ENCODE results near the gene BICRA.
"Not testable (repeated sequence)": the region's sequence is repeated elsewhere in the genome, so short reads cannot be mapped to it uniquely, and the experiment has no call there.

The BICRA gene

GRCh38 chr19:47631681-47632446, 22.9 kb downstream of the BICRA start:
- no peak for DNase-seq

GRCh38 chr19:47633517-47633916, 24.6 kb downstream of the BICRA start:
- DNase-seq, result no peak

- DNase-seq, result no peak
Measured at GRCh38 chr19:47633996-47634395, 25.1 kb downstream of the BICRA start.

GRCh38 chr19:47635152-47635754, 26.3 kb downstream of the BICRA start:
- DNase-seq, result not testable (repeated sequence)

- DNase-seq, result no peak
Measured at GRCh38 chr19:47637550-47637949, 28.6 kb downstream of the BICRA start.

GRCh38 chr19:47641891-47642485, 33.1 kb downstream of the BICRA start:
- DNase-seq, result no peak

DNA sequence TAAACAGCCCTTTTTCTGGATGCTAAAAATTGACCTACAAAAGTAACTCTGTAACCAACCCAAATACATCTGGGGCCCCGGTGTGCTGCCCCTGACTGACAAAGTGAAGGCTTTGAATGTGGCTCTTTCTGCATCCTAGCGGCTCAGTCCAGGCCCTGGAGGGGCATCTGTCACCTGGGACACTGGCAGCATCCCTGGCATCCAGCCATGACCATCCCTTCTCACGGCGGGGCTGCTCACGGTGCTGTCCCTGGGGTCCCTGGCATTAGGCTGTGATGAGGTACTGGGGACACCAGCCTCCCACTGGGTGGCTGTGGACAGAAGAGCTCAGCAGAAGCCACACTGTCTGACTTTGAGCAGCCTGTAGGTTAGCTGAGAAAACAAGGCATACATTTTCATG, 34.3 kb downstream of the BICRA start:
- no peak for DNase-seq

DNA sequence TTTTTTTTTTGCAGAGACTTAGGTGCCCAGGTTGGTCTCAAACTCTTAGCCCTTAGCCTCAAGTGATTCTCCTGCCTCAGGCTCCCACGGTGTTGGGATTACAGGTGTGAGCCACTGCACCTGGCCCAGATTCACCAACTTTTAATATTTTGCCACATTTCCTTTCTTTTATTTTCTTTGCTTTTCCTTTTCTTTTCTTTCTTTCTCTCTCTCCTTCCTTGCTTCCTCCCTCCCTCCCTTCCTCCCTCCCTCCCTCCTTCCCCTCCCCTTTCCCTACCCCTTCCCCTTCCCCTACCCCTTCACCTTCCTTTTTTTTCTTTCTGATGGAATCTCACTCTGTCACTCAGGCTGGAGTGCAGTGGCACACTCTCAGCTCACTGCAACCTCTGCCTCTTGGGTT, 35.3 kb downstream of the BICRA start:
- DNase-seq, result no peak

DNA sequence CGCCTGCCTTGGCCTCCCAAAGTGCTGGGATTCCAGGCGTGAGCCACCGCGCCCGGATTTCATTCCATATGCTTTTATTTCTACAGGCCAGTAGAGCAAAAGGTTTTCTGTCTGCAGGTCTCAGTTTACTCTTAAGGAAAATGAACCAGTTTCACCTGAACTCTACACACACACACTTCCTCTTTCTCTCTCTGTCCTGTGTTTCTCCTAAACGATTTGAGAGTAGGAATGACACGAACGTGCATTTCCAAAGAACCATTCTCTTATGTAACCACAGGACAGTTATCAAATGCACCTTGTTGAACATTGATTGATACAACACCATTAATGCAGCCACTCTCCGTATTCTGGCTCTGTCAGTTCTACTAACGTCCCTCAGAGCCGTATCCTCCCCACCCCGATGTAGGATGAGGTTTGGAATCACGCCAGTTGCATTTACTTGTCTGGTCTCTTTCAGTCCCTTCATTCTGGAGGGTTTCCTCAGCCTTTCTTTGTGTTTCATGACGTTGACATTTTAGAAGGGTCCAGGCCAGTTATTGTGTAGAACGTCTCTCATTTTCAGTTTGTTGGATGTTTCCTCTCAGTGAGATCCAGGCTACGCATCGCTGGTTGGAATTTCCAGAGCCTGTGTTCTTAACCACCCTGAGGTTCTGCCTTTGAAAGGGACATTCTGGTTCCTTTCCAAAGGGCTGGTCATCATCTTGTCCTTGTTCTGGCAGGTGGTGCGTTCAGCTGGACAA, 36.0 kb downstream of the BICRA start:
- no peak for DNase-seq

DNA sequence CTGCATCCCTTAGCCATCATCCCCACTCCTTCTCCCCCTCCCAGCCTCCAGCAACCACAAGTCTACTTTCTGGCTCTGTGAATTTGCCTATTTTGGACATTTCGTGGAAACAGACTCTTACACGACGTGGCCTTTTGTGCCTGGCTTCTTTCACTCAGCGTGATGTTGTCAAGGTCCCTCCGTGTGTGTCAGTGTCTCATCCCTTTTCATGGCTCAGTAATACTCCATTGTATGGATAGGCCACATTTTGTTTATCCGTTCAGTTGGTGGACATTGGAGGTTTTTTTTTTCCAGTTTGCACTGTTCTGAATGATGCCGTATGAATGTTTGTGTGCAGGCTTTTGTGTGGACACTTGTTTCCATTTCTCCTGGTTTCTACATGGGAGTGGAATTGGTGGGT, 38.0 kb downstream of the BICRA start:
- DNase-seq, result no peak

DNA sequence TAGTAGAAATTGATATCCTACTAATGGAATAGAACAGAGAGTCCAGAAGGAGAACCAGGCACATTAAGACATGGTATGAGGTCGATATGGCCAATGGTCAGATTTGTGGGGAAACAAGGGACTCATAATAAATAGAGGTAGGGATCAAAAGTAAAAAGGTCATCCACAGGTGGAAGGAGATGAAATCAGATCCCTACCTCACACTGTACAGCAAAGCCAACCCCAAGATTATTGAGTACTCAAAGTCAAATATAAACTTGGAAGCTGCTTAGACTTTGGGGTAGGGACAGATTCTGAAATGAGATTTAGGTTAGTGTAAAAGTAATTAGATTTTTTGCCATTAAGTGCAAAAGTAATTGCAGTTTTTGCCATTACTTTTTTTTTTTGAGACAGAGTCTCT, 40.7 kb downstream of the BICRA start:
- no peak for DNase-seq

GRCh38 chr19:47650700-47651099, 41.8 kb downstream of the BICRA start:
- DNase-seq, result no peak

- no peak for DNase-seq
Measured at GRCh38 chr19:47651132-47651531, 42.2 kb downstream of the BICRA start.

- no peak for DNase-seq
Measured at GRCh38 chr19:47651691-47652090, 42.8 kb downstream of the BICRA start.

- no peak for DNase-seq
Measured at GRCh38 chr19:47652285-47652684, 43.4 kb downstream of the BICRA start.

DNA sequence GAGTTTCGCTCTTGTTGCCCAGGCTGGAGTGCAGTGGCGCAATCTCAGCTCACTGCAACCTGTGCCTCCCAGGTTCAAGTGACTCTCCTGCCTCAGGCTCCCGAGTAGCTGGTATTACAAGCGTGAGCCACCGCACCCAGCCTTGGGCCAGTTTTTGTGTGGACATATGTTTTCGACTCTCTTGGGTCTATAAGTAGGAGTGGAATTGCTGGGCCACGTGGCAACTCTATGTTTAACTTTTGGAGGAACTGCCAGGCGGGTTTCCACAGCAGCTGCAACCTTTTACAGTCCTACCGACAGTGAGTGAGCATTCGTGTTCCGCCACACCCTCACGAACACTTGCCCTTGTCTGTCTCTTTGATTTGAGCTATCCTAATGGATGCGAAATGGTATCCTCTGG, 44.9 kb downstream of the BICRA start:
- DNase-seq, result no peak

GRCh38 chr19:47657719-47658118, 48.8 kb downstream of the BICRA start:
- no peak for DNase-seq

DNA sequence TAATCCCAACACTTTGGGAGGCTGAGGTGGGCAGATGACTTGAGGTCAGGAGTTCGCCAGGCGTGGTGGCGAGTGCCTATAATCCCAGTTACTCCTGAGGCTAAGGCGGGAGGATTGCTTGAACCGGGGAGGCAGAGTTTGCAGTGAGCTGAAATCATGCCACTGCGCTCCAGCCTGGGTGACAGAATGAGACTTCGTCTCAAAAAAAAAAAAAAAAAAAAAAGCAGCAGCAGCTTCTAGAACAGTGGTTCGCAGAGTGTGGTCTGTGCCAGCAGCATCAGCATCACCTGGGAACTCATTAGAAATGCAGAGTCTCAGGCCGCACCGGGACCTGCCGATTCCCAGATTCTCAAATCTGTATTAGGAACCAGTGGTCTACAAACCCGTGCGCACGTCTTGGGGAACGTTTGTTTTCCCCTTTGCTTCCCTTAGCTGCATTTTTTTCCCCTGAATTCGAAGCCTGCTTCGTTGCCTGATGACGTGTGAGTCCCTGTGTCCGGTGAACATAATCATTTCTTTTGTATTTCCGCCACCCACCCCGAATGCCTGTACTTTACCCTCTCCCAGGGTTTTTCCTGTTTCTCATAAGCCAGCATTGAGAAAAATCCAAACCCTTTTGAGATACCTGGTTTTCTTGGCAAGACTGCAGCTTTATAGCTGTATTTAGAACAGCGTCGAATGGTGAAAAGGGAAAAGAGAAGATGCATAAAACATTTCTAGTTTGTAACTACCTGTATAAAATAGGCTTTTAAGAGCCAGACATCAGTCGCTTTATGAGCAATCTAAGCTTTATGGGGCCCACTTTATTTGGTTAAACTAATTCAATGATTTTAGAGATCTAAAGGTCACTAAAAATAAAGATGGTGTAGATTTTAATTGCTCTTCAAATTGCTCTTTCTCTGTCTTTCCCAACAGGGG, 49.8 kb downstream of the BICRA start:
- DNase-seq, result no peak

GRCh38 chr19:47660435-47660832, 51.5 kb downstream of the BICRA start:
- DNase-seq, result no peak

DNA sequence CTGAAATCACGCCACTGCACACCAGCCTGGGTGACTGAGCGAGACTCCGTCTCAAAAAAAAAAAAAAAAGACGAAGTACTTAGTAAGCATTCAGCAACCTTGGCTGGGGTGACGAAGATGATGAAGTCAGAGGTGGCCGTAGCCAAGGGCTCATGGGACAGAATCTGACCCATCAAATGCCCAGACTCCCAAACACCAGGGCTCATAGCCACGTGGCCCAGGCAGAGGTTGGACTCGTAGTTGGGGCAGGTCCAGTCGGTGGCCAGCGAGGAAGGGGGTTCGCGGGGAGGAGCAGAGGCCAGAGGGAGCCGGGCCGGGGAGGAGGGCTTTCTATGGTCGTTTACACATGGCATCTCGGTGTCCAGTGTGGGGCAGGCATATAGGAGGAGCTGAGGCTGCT, 52.2 kb downstream of the BICRA start:
- no peak for DNase-seq

DNA sequence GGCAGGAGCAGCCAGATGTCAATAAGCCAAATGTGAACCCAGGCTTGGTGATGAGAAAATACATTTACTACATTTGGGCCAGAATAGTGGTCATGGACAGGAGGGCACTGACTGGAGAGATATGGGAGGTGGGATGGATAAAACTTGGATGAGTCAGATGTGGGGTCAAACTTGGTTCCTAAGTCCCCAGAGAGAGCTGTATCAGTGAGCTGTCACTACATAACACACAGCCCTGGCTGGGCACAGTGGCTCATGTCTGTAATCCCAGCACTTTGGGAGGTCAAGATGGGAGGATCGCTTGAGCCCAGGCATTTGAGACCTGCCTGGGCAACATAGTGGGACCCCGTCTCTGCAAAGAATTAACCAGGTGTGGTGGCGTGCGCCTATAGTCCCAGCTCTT, 52.7 kb downstream of the BICRA start:
- DNase-seq, result no peak

DNA sequence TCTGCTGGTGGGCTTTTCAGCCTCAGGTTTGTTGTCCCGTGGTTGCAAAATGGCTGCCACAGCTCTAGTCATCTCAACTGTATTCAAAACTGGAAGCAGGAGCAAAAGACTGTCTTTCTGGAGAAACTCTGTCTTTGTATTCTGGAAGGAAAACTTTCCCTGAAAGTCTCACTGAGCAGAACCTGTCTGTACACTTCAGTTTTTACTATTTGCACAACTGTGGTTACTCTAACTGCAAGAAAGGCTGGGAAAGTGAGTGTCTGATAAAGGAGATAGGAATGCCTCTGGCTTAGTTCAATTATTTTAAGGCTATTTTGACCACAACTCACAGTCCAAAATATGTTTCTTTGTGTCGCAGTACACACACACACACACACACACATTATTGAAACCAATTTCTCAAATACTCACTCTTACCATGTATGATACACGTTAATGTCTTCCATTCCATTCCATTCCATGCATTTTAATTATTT, 54.5 kb downstream of the BICRA start:
- DNase-seq, result no peak
